ENCODE measurements around the gene SLC25A47.
"Not testable (repeated sequence)": the region's sequence is repeated elsewhere in the genome, so short reads cannot be mapped to it uniquely, and the experiment has no call there.

SLC25A47 gene

DNA sequence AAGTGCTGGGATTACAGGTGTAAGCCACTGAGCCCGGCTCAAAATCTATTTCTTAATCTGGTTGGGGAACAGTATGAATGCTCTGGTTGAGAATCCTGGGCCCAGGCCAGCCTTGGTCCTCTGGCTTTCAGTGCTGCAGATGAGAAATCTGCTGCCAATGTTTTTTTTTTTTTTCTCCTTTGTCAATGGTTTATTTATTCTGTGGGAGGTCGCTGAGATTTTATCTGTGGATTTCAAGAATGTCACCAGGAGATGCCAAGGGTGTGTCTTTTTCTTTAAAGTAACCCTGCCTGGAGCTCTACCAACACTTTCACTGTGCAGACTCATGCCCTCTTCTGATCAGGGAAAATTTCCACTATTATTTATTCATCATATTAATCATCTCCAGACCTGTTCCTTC lies 20.5 kb upstream of the SLC25A47 start:
- in situ Hi-C loops (cut with MboI; ENCODE audit: low pct_unique_long_range_greater_than_20kb, low sequenced_read_pairs): no loop called here
- no peak for DNase-seq

DNA sequence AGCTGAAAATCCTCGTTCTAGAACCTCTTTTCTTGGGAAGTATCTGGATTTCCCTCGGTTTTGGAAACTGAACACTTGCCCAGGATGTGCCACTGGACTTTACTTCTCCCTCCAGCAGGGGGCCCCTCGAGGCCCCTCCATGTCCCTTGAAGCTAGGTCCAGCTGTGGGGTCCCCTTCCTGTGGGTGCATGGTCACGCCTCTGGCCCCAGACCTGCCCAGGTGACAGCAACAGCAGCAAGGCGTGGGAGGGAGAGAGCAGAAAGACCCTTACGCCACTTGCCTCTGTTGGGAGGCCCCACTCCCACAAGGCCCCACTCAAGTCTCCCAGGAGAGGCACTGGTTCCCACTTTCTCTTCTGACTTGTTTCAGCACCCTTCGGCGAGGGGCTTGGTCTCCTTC lies 20.0 kb upstream of the SLC25A47 start:
- in situ Hi-C loops (cut with MboI; ENCODE audit: low pct_unique_long_range_greater_than_20kb, low sequenced_read_pairs): no loop called here
- no peak for DNase-seq

DNA sequence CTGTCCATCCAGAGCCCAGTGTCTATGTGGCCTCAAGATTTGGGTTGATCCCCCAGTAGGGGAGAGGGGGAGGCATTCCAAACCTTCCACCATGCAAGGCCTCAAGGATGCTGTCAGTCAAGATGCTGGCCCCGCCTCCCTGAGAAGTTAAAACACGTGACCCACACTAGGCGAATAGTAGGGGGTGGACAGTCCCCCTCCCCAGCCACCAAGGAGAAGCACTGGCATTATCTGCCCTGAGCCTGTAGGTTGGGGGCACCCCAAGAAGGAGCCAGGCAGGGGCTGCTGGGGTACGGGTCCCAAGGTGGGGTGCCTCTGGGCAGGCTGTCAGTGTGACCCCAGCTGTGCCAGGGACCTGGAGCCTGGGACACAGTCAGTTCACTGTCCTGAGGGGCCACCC lies 19.2 kb upstream of the SLC25A47 start:
- in situ Hi-C loops (cut with MboI; ENCODE audit: low pct_unique_long_range_greater_than_20kb, low sequenced_read_pairs): no loop called here
- DNase-seq: no peak

DNA sequence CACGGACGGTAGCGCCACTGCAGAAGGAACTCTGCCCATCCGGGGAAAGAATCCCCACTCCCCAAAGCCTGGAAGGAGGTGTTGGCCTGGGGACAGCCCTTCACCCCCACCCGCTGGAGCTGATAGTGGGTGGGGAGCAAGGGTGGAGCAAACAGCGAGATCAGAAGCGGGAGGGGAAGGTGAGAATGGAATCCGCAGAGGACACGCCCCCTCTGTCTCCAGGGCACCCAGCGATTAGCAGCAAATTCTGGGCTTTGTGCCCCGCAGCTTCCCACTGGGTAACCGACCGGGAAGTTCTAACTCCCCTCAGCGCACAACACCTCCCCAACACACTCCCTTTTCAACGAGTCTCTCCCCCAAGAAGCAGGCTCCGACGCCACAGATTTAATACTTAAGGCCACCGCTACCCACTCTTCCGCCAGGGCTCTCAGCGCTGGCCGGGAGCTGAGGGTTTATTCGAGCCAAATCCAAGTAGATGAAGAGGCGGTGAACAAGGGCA lies 18.3 kb upstream of the SLC25A47 start:
- peak; percentile 47 for DNase-seq
- in situ Hi-C loops (cut with MboI; ENCODE audit: low pct_unique_long_range_greater_than_20kb, low sequenced_read_pairs): no loop called here

DNA sequence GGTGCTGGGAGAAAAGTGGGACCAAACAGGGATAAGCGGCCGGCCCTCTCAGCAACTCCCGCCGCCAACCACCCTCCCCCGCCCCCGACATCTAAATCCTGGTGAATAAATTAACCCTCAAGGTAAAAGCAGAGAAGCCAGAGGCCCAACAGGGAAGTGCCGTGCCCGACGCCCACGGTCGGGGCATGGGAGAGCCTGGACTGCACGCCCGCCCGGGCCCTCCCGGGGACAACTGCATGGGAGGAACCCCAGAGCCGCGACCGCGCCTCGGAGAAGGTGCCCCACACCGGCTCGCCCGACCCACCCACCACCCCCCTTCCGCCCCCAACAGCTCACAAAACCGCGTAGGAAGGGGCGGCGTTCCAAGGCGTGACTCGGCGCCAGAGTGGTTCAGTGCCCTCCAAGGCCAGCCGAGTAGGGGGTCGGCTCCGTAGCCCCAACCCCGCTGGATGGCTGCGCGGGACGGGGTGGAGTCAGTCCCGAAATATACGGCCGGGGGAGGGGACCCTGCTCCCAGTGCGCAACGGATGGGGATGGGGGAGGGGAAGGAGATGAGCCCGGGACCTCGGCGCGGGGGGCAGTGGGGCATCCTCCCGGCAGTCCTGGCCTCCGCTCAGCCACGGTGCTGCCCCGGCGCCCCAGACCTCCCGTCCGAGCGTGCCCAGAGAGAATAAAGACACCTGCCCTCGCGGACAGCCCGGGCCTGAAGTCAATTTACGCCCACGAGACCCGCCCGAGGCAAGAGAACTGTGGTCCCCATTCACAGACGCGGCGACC lies 17.6 kb upstream of the SLC25A47 start:
- peak; percentile 67 for DNase-seq

DNA sequence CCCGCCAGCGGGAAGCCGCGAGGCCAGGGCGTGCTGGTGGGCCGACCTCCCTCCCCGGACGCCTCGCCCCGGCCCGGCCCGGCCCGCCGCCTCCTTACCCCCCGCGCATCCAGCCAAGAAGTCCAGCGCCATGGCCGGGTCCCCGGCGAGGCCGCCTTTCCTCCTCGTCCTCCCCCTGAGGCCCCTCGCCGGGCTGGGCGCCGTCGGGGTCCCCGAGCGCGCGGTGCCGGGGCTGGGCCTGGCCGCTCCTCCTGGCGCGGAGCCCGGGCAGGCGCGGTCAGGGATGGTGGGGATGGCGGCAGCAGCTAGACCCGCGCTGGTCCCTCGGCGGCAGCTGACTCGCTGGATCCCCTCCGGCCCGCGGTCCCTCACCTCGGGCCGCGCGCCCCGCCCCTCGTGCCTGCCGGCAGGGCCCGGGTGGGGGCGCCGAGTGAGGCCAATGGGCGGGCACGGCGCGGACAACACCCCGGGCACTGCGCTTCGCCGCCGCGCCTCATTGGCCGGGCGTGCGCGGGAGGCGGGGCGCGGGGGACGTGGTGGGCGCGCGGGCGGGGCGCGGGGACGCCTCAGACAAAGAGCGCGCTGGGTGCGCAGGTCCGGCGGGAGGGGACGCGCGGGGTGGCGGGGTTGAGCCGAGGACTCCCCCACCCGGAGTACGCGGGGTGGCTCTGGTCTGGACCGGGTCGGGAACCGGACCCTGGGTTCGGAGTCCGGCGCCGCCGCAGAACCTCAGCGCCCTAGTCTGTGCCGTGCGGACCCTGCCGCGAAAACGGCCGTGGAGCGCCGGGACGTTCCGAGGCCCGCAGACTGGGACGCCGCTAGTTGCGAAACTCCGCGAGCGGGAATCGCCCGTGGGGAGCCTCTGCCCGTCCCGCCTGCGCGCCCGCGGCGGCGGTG lies 16.8 kb upstream of the SLC25A47 start, which contains the start of gene SLC25A29:
SLC25A29 (minus strand) TSS at position 344 of the 897 bp plus-strand sequence; CDS start at position 132, 212 bp downstream.
- DNase-seq: peak; percentile 82
- in situ Hi-C loops (cut with MboI; ENCODE audit: low pct_unique_long_range_greater_than_20kb, low sequenced_read_pairs): no loop called here

More for the DNA sequence above, 17.6 kb upstream of the SLC25A47 start:
- in situ Hi-C loops (cut with MboI; ENCODE audit: low pct_unique_long_range_greater_than_20kb, low sequenced_read_pairs): no loop called here

DNA sequence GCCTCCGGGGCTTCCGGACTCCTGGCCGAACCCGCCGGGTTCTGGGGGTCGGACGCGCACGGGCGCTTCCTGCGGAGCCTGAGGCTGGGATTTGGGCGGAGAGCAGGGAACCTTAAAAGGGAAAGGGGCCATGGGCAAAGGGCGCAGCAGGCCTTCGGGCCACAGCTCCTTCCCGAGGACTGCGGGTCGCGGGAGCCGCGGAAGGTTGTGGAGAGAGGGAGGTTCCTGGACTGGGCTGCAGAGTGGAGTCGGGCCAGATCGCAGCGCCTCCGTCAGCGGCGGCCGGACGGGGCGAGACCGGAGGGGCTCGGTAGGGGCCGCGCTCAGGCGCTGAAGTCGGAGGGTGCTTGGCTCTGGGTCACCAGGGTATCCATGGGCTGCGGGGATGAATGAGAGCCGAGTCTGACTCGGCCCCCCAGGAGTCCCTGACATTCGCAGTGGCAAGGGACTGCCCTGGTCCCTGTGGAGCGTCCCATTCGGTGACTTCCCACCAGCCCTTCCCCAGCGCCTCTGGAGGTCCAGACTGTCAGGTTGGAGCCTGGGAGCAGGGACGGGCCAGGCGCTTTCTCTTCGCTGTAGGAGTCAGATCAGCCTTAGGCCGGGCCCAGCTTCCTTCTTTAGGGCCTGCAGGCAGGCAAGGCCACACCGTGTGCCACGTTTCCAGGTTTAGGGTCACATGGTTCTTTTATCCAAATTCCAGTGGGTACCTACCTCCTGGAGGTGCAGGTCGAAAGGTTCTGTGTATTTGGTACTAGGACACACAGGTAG lies 16.0 kb upstream of the SLC25A47 start:
- DNase-seq: peak; percentile 52
- in situ Hi-C loops (cut with MboI; ENCODE audit: low pct_unique_long_range_greater_than_20kb, low sequenced_read_pairs): no loop called here

DNA sequence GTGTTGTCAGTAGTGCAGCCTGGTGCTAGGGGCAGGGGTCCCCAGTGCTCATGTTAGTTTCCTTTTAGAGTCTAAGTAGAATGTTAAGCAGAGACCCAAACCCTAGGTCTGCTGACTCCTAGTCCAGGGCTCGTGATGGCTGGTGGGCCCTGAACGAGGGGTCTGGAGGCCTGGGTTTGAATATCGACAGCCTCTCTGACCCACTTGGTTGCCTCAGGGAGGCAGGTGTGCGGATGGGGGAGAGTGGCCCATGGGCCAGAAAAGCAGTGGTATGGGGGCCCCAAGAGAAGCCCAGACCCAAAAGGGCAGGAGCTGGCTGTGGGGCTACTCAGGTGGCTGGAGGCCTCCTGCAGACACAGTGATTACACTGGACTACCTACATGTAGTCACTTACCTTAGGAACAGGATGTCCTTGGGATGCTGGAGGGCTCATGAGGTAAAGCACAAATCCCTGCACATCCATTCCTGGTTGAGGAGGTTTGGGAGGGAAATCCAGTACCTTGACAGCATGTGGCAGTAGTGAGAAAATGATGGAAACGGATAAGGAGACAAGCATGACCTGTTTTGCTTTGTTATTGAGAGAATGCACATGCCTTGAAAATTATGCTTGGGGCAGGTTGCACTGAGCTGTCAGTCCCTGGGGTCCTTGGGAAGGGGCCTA lies 15.2 kb upstream of the SLC25A47 start:
- DNase-seq: no peak
- in situ Hi-C loops (cut with MboI; ENCODE audit: low pct_unique_long_range_greater_than_20kb, low sequenced_read_pairs): no loop called here

DNA sequence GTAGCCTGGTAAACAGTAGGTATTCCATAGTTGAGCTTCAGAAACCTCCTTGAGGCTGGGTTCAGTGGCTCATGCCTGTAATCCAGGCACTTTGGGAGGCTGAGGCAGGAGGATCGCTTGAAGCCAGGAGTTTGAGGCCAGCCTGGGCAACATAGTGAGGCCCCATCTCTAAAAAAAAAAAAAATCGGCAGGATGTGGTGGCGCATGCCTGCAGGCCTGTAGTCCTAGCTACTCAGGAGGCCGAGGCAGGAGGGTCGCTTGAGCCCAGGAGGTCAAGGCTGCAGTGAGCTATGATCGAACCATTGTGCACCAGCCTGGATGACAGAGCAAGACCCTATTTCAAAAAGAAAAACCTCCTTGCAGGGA lies 14.7 kb upstream of the SLC25A47 start:
- in situ Hi-C loops (cut with MboI; ENCODE audit: low pct_unique_long_range_greater_than_20kb, low sequenced_read_pairs); DNase-seq: not testable (repeated sequence)

DNA sequence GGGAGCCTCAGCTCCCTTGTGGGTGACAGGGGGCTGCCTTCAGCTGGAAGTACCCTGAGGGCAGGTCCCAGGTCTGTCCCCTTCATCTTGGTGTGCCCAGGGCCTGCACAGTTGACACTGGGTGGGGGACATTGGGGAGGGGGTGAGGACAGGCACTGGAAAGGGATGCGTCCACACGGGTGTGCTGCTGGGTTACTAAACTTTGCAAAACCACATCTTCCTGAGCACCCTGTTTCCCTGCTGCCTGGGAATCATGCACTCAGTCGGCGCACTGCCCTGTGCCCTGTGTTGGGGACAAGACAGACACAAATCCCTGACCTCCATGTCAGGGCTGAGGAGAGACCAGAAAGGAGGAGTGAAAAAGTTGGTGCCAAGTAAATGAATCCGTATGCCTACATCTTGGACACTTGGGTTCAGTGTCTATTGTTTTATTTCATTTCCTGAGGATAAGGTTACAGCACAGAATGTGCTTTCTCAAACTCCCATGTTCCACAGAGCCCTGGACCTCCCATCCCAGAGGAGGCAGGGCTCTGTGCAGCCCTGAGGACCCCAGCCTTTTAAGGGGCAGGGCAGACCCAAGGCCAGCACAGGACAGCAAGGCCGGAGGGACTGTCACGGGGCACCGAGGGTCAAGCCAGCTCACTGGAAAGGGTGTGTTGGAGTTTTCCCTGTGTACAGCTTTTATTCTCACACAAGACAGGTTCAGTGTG lies 14.0 kb upstream of the SLC25A47 start:
- in situ Hi-C loops (cut with MboI; ENCODE audit: low pct_unique_long_range_greater_than_20kb, low sequenced_read_pairs): no loop called here
- DNase-seq: no peak

DNA sequence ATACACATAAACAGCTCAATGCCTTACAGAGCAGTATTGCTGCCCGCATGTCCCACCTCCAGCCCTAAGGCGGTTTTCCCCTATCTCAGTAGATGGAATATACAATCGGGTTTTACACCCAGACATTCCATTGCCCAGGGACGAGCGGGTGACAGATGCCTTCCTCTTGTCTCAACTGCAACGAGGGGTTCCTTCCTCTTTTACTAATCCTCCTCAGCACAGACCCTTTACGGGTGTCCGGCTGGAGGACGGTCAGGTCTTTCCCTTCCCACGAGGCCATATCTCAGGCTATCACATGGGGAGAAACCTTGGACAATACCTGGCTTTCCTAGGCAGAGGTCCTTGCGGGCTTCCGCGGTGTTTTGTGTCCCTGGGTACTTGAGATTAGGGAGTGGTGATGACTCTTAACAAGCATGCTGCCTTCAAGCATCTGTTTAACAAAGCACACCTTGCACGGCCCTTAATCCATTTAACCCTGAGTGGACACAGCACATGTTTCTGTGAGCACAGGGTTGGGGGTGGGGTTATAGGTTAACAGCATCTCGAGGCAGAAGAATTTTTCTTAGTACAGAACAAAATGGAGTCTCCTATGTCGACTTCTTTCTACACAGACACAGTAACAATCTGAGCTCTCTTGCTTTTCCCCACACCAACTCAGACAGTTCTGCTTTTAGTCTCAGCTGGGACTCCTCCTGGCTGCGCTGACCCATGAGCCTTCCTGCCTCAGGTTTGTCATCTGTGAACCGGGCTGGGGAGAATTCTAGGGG lies 10.8 kb upstream of the SLC25A47 start:
- peak; percentile 71 for DNase-seq
- in situ Hi-C loops (cut with MboI; ENCODE audit: low pct_unique_long_range_greater_than_20kb, low sequenced_read_pairs): not testable (repeated sequence)

DNA sequence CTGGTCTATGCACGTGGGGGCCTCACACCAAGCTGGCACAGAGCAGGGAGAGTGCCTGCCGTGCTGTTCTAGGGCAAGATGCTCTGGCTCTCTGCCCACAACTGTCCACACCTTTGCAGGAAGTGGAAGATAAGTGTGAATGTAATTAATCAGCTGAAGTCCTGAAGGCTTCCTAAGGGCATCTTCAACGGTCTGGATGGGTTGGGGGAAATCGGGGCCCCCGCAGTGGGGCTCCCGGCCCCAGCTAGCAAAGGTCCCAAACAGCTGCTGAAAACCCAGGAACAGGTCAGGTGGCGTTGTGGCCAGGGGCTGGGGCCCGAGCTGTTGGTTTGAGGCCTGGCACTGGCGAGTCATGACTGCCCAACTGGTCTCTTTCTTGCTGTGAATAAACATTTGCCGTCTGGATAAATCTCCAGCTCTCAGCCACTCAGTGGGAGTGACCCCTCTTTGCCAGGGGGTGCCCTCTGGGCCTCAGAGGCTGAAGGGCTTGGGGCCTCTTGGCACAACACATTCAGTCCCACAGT lies 10.2 kb upstream of the SLC25A47 start:
- in situ Hi-C loops (cut with MboI; ENCODE audit: low pct_unique_long_range_greater_than_20kb, low sequenced_read_pairs): no loop called here
- DNase-seq: no peak

DNA sequence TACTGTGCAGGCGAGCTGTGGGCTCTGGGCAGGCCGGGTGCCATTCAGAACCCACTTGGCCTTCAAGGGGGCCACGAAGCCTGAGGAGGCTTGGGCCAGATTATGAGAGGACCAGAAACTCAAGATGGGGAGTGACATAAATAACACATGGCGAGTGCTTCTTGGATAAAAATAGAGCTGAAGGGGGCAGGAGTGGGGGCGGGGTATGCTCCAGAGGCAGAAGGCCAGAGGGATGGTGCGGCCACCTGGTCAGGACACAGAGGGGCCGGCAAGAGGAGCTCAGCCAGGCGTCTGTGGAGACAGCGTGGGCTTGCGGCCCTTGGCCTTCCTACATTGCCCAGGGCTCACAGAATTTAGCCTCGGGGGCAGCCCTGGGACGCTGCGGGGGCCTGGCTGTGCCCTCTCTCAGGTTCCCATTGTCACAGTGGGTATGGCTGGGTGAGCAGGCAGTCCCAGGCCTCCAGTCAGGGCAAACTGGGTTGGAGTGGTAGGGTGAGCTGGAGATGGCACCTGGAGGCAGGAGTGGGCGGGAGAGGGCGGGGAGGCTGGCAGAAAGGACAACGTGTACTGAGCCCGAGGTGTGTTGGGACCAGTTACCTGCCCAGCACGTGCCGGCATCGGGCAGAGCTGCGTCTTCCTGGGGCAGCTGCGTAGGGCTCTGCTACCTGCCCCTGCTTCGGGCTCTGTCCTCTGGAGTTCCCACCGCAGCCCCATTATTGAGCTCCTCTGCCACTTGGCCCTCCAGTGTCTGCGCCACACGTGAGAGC lies 9.5 kb upstream of the SLC25A47 start:
- no peak for DNase-seq
- in situ Hi-C loops (cut with MboI; ENCODE audit: low pct_unique_long_range_greater_than_20kb, low sequenced_read_pairs): no loop called here

DNA sequence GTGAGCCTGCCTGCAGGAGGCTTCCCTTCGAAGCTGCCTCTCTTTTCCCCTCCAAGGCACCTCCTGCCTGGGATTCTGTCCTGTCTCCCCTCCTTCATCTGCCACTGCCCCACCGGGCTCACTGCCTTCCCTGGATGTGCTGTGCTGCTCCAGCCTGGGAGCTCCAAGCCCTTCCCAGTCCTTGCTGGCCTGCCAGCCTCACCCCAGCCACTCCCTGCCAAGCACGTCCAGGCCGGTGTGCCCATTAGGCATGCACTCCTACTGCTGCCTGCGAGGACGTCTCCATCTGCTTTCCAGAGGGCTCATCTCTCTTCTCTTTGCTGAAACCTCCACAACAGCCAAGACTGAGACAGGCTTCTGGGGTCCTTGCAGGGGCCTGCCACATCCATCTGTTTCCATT lies 8.4 kb upstream of the SLC25A47 start:
- in situ Hi-C loops (cut with MboI; ENCODE audit: low pct_unique_long_range_greater_than_20kb, low sequenced_read_pairs): no loop called here
- DNase-seq: no peak

DNA sequence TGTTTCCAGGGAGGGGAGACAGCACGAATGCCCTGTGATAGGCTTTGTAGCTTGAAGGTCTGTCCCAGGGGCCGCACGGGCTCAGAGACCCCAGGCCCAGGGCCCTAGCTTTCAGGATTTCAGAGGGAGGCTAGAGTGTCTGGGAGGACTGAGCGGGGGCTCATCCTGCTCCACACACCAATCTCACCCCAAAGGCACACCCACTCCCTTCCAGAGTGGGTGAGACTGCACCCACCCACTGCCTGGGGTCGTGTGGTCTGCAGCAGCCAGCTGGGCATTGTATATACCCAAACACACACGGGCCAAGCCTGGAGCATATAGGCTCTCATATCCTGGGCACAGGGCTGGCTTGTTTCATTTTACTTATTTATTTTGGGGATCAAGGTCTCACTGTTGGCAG lies 5.8 kb upstream of the SLC25A47 start:
- in situ Hi-C loops (cut with MboI; ENCODE audit: low pct_unique_long_range_greater_than_20kb, low sequenced_read_pairs): no loop called here
- no peak for DNase-seq

DNA sequence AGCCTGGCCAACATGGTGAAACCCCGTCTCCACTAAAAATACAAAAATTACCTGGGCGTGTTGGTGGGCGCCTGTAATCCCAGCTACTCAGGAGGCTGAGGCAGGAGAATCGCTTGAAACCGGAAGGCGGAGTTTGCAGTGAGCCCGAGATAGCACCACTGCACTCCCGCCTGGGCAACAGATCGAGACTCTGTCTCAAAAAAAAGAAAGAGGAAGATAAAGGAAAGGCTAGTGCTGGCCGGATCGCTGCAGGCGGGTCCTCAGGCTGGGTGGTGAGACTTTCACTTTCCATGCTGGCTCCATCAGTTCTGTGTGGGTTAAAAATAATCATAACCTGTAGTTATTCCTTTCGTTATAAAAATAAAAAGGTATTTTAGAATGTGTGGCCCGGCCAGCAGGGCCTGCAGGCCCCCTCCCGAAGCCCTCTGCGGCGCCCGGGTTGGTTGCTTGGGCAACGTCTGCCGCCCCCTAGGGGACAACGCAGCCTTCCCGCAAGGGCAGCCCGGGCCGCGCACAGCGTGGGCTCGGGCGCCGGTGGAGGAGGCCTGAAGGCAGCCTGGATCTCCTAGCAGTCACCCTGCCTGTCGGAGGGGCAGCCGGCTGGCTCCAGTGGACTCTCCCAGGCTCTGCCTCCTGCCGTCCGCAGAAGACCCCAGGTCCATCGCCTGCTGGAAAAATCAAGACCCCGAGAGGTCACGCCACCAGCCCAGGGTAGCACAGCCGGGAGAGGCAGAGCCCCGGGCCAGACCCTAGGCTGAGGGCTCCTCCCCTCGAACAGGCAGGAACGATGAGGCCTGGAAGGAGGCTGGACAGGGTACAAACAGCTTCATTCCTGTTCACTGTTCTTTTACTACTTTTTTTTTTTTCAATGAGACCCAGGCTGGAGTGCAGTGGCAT lies 5.0 kb upstream of the SLC25A47 start:
- peak; percentile 85 for DNase-seq
- in situ Hi-C loops (cut with MboI; ENCODE audit: low pct_unique_long_range_greater_than_20kb, low sequenced_read_pairs): no loop called here

Measured in KBM-7 (cell line).